DOHH2 (cell line): ENCODE data around the gene FANCI.

Experiments
- H3F3A ChIP-seq: fragments of 200-600 bp; sonication (generic), shearing (Covaris generic); 2 replicates; pipeline ENCODE4 v1.6.0; 2016; ENCODE audit warnings: antibody characterized with exemption, mild to moderate bottlenecking; ENCODE audit not compliant: control insufficient read depth, insufficient read depth
- H3K27ac ChIP-seq: fragments of 200-600 bp; sonication (generic); 2 replicates; pipeline ENCODE4 v1.5.1; 2014; ENCODE audit warnings: low read depth, mild to moderate bottlenecking, low read length, moderate library complexity
- H3K27me3 ChIP-seq: fragments of 200-600 bp; sonication (generic); 2 replicates; pipeline ENCODE4 v1.6.1; 2014; ENCODE audit warnings: mild to moderate bottlenecking, low read length, mixed read lengths; ENCODE audit not compliant: control insufficient read depth
- H3K36me3 ChIP-seq: fragments of 200-600 bp; sonication (generic); 2 replicates; pipeline ENCODE4 v1.6.1; 2014; ENCODE audit warnings: mild to moderate bottlenecking, low read length, moderate library complexity, mixed read lengths; ENCODE audit not compliant: control insufficient read depth
- H3K4me1 ChIP-seq: fragments of 200-600 bp; sonication (generic); 2 replicates; pipeline ENCODE4 v1.6.1; 2014; ENCODE audit warnings: mild to moderate bottlenecking, low read length, mixed read lengths; ENCODE audit not compliant: control insufficient read depth
- H3K4me2 ChIP-seq: fragments of 200-600 bp; sonication (generic); 2 replicates; pipeline ENCODE4 v1.6.0; 2014; ENCODE audit warnings: mild to moderate bottlenecking, low read length, moderate library complexity
- H3K4me3 ChIP-seq: fragments of 200-600 bp; sonication (generic); 2 replicates; pipeline ENCODE4 v1.5.1; 2014; ENCODE audit warnings: mild to moderate bottlenecking, low read length, mixed read lengths
- H3K79me2 ChIP-seq: fragments of 200-600 bp; sonication (generic); 2 replicates; pipeline ENCODE4 v1.6.1; 2014; ENCODE audit warnings: mild to moderate bottlenecking, low read length, mixed read lengths; ENCODE audit not compliant: control insufficient read depth
- H3K9me2 ChIP-seq: fragments of 200-600 bp; sonication (generic); replicated peaks from 2 replicates; pipeline ENCODE4 v1.6.1; 2014; ENCODE audit warnings: mild to moderate bottlenecking, low read length, mixed read lengths; ENCODE audit not compliant: control insufficient read depth
- H3K9me3 ChIP-seq: fragments of 200-600 bp; sonication (generic); 2 replicates; pipeline ENCODE4 v1.6.1; 2014; ENCODE audit warnings: antibody characterized with exemption, low read length, mixed read lengths; ENCODE audit not compliant: control insufficient read depth, insufficient read depth
- H4K20me1 ChIP-seq: fragments of 200-600 bp; sonication (generic); 2 replicates; pipeline ENCODE4 v1.6.0; 2014; ENCODE audit warnings: low read depth, mild to moderate bottlenecking, antibody characterized with exemption, low read length, moderate library complexity; ENCODE audit not compliant: control insufficient read depth, insufficient read depth
- EZH2phosphoT487 ChIP-seq: fragments of 200-600 bp; sonication (generic); IDR thresholded peaks from 2 replicates; pipeline ENCODE4 v1.6.1; 2017; ENCODE audit warnings: borderline replicate concordance, mild to moderate bottlenecking, antibody characterized with exemption, low read length, moderate library complexity, mixed read lengths
- TF ChIP-seq, protein P1 (sequence below): fragments of 200-600 bp; sonication (generic); IDR thresholded peaks from one replicate; pipeline ENCODE4 v1.5.1; 2014; ENCODE audit warnings: antibody characterized with exemption, mild to moderate bottlenecking, low read depth, low read length; ENCODE audit not compliant: poor library complexity, severe bottlenecking

The FANCI gene

DNA sequence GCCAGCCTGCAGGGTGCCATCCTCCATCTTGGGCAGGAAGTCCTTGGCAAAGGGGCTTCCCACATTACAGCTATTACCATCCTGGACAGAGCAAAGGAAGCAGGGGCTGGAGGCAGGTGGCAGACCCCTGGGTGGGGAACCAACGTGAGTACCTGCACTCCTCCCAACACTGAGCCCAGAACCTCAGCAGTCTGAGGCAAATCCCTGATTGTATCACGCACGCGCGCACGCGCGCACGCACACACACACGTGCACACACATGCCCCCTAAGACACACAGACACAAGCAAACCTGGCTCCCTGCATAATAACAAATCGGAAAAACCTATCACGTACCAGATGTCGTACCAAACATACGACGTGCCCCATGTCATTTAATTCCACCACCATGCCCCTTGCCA is 79.0 kb downstream of the FANCI start:
- TF ChIP-seq EZH2phosphoT487 = no peak
- TF ChIP-seq, protein P1, sequence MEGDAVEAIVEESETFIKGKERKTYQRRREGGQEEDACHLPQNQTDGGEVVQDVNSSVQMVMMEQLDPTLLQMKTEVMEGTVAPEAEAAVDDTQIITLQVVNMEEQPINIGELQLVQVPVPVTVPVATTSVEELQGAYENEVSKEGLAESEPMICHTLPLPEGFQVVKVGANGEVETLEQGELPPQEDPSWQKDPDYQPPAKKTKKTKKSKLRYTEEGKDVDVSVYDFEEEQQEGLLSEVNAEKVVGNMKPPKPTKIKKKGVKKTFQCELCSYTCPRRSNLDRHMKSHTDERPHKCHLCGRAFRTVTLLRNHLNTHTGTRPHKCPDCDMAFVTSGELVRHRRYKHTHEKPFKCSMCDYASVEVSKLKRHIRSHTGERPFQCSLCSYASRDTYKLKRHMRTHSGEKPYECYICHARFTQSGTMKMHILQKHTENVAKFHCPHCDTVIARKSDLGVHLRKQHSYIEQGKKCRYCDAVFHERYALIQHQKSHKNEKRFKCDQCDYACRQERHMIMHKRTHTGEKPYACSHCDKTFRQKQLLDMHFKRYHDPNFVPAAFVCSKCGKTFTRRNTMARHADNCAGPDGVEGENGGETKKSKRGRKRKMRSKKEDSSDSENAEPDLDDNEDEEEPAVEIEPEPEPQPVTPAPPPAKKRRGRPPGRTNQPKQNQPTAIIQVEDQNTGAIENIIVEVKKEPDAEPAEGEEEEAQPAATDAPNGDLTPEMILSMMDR = no peak
- Histone ChIP-seq H3K4me3 (no peak overlapping the region), H3F3A (peaks cover 4% of the 10 kb centered on the region), H3K79me2 (peaks cover 7% of the 10 kb centered on the region; the same call in 1 of the 2 replicates), H3K9me3 (no peaks in the 10 kb centered on the region), H3K9me2 (no peaks in the 10 kb centered on the region), H3K36me3 (peaks cover 99% of the 10 kb centered on the region), H4K20me1 (0 out of 2 replicates have a peak, but pooled peaks cover 6% of the 10 kb centered on the region), H3K27ac (no peak overlapping the region), H3K4me1 (no peaks in the 10 kb centered on the region), H3K27me3 (no peaks in the 10 kb centered on the region), H3K4me2 (no peak overlapping the region)

DNA sequence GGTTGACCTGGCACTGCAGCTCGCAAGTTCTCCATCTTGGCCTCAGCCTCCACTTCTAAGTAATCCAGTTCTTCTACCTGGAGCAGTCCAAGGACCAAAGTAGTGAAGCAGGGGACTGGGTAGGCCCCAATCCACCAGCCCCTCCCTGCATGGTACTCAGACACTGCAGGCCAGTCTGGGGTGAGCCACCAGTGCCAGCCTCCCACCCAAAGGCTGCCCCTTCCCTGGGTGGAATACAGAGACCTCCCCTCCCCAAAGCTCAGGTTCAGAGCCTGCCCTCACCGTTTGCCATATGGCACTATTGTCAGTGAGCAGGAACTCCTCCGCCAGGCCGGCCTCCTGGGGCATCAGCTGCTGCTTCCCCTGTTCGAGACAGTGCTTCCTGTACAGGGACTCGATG is 80.0 kb downstream of the FANCI start:
- H3K4me1 ChIP-seq = no peaks in the 10 kb centered on the region
- no peak for TF ChIP-seq EZH2phosphoT487
- TF ChIP-seq, protein P1 = no peak
- no peak overlapping the region for H3K4me2 ChIP-seq
- peaks cover 100% of the 10 kb centered on the region for H3K36me3 ChIP-seq
- no peak overlapping the region for H3K27ac ChIP-seq
- H3F3A ChIP-seq = no peaks in the 10 kb centered on the region; the same call in 1 of the 2 replicates
- no peak overlapping the region for H3K4me3 ChIP-seq
- H3K79me2 ChIP-seq = peaks cover 17% of the 10 kb centered on the region
- no peaks in the 10 kb centered on the region for H3K9me3 ChIP-seq
- H3K27me3 ChIP-seq = no peaks in the 10 kb centered on the region
- no peaks in the 10 kb centered on the region for H3K9me2 ChIP-seq
- H4K20me1 ChIP-seq = peaks cover 8% of the 10 kb centered on the region; the same call in 1 of the 2 replicates

DNA sequence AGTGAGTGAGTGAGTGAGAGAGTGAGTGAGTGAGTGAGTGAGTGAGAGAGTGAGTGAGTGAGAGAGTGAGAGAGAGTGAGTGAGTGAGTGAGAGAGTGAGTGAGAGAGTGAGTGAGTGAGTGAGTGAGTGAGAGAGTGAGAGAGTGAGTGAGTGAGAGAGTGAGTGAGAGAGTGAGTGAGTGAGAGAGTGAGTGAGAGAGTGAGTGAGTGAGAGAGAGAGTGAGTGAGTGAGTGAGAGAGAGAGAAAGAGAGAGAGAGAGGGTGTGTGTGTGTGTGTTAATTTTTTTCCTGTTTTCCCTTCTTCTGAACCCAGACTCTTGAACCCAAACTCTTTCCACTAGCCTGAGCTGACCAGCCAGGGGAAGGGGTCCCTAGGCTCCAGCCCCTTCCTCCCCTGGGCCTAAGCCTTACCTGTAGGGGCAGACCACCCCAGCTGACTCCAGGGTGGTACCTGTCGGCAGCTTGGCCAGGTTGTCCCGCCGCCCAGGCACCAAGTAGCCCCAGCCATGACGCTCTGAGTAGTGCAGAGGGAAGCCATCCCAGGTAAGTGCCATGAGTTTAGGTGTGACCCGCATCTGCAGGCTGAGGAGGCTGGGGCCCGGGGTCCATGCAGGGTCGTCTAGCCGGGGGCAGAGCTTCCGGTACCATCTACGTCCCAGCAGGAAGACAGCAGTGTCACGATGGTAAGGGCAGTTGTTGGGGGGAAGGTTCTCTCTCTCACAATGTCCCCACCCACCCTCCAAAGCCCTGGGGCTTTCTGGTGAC is 81.4 kb downstream of the FANCI start:
- peaks cover 31% of the 10 kb centered on the region for H3K79me2 ChIP-seq
- no peak overlapping the region for H3K27ac ChIP-seq
- no peak overlapping the region for H3K4me2 ChIP-seq
- peaks cover 19% of the 10 kb centered on the region; the same call in 1 of the 2 replicates for H4K20me1 ChIP-seq
- H3K27me3 ChIP-seq = no peaks in the 10 kb centered on the region
- H3F3A ChIP-seq = no peaks in the 10 kb centered on the region
- H3K9me3 ChIP-seq = no peaks in the 10 kb centered on the region
- no peaks in the 10 kb centered on the region for H3K9me2 ChIP-seq
- H3K4me1 ChIP-seq = no peaks in the 10 kb centered on the region
- no peak overlapping the region for H3K4me3 ChIP-seq
- TF ChIP-seq EZH2phosphoT487 = no peak
- TF ChIP-seq, protein P1 = no peak
- peaks cover 100% of the 10 kb centered on the region for H3K36me3 ChIP-seq
